ENCODE data around the gene PPM1B. TPM values are rescaled to one million over a fixed set of nuclear protein-coding genes. Genes with fewer than 3 reads are reported as not detected.
"Not testable (repeated sequence)": the region's sequence is repeated elsewhere in the genome, so short reads cannot be mapped to it uniquely, and the experiment has no call there.

PPM1B gene
- polyA plus RNA-seq, 3 donors from 2014 or later: 32.1 to 61.3 (median 40.0) TPM

GRCh38 chr2:44169155-44169898, 652 bp downstream of the PPM1B start:
- Mint-ChIP-seq H3K27me3 (ENCODE audit: low read depth in 3 of 3) (peaks cover 8 to 21% (median 17%) of the 10 kb centered on the region in 3 donors), H3K4me3 (peak overlapping the region; percentile 94 to 100 (median 99)), H3K4me1 (peaks cover 43 to 57% of the 10 kb centered on the region in 2 donors), H3K27ac (peak overlapping the region; percentile 94 to 100 (median 98)), H3K36me3 (peaks cover 0 to 4% (median 0%) of the 10 kb centered on the region in 3 donors), H3K9me3 (no peaks in the 10 kb centered on the region)
- peak; percentile 55 to 62 (median 59) for DNase-seq

- Mint-ChIP-seq H3K27ac (peak overlapping the region; percentile 94 to 99 (median 98)), H3K9me3 (no peaks in the 10 kb centered on the region), H3K4me3 (peak overlapping the region; percentile 94 to 99 (median 97)), H3K27me3 (ENCODE audit: low read depth in 3 of 3) (peaks cover 8 to 21% (median 17%) of the 10 kb centered on the region in 3 donors), H3K36me3 (peaks cover 0 to 4% (median 0%) of the 10 kb centered on the region in 3 donors), H3K4me1 (peaks cover 52 to 67% of the 10 kb centered on the region in 2 donors)
- no peak for DNase-seq
Observed at GRCh38 chr2:44170311-44170717, 1.6 kb downstream of the PPM1B start.

GRCh38 chr2:44171018-44171417, 2.3 kb downstream of the PPM1B start:
- peak overlapping the region; percentile 61 to 96 (median 84) for H3K27ac Mint-ChIP-seq
- peaks cover 8 to 21% (median 17%) of the 10 kb centered on the region in 3 donors for H3K27me3 Mint-ChIP-seq (ENCODE audit: low read depth in 3 of 3)
- peaks cover 0 to 4% (median 0%) of the 10 kb centered on the region in 3 donors for H3K36me3 Mint-ChIP-seq
- H3K9me3 Mint-ChIP-seq: no peaks in the 10 kb centered on the region
- peaks cover 59 to 74% of the 10 kb centered on the region in 2 donors for H3K4me1 Mint-ChIP-seq
- H3K4me3 Mint-ChIP-seq: peak overlapping the region; percentile 94 to 99 (median 97)
- DNase-seq: no peak

DNA sequence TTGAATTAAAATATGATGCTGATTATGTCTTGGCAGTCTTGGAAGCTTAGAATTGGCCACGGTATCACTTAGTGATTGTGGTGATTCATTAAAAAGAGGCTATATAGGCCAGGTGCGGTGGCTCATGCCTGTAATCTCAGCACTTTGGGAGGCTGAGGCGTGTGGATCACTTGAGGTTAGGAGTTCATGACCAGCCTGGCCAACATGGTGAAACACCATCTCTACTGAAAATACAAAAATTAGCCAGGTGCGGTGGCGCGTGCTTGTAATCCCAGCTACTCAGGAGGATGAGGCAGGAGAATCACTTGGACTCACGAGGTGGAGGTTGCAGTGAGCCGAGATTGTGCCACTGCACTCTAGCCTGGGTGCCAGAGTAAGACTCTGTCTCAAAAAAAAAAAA, 2.8 kb downstream of the PPM1B start:
- Mint-ChIP-seq H3K27me3 (ENCODE audit: low read depth in 3 of 3) (peaks cover 8 to 21% (median 17%) of the 10 kb centered on the region in 3 donors), H3K27ac (peak overlapping the region in 5 of 6 donors; percentile 42 to 94 (median 80)), H3K4me3 (peak overlapping the region; percentile 94 to 99 (median 97)), H3K4me1 (peaks cover 64 to 79% of the 10 kb centered on the region in 2 donors)
- not testable (repeated sequence) for H3K9me3 Mint-ChIP-seq, H3K36me3 Mint-ChIP-seq, DNase-seq

- H3K4me1 Mint-ChIP-seq: peaks cover 70 to 84% of the 10 kb centered on the region in 2 donors
- no peak for DNase-seq
- H3K27ac Mint-ChIP-seq: peak overlapping the region in 2 of 6 donors; percentile 9 to 57
- no peaks in the 10 kb centered on the region for H3K9me3 Mint-ChIP-seq
- H3K4me3 Mint-ChIP-seq: peak overlapping the region; percentile 7 to 61 (median 42)
- H3K27me3 Mint-ChIP-seq (ENCODE audit: low read depth in 3 of 3): peaks cover 8 to 19% (median 16%) of the 10 kb centered on the region in 3 donors
- peaks cover 0 to 4% (median 0%) of the 10 kb centered on the region in 3 donors for H3K36me3 Mint-ChIP-seq
Observed at GRCh38 chr2:44172576-44172975, 3.9 kb downstream of the PPM1B start.

DNA sequence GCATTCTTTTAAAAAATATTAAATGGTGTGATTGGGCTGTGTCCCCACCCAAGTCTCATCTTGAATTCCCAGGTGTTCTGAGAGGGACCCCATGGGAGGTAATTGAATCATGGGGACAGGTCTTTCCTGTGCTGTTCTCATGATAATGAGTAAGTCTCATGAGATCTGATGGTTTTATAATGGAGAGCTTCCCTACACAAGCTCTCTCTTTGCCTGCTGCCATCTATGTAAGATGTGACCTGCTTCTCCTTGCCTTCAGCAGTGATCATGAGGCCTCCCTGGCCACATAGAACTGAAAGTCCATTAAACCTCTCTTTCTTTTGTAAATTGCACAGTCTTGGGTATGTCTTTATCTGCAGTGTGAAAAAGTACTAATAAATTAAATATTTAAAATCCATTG, 10.3 kb downstream of the PPM1B start:
- DNase-seq: no peak
- Mint-ChIP-seq H3K27ac (no peak overlapping the region), H3K36me3 (no peaks in the 10 kb centered on the region), H3K4me1 (peaks cover 69 to 88% of the 10 kb centered on the region in 2 donors), H3K4me3 (peak overlapping the region in 1 of 5 donors; percentile 40), H3K27me3 (ENCODE audit: low read depth in 3 of 3) (peaks cover 0 to 3% (median 1%) of the 10 kb centered on the region in 3 donors), H3K9me3 (no peaks in the 10 kb centered on the region)

DNA sequence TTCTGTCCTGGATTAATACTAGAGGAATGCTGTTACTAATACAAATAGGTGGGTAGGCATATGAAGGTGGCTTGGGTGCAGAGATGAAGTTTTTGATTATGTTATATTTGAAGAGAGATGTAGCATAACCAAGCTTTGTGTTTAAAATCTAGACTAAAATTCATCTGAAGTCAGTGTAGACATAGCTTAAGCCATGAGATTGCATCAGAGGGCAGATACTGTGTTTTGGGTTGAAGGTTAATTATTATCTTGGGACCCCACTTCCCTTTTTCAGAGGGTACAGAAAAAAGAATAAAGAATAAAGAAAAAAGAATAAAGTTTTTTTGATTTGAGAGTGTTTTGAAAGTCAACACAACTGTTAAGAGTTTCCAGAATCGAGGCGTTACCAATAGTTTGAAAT, 13.0 kb downstream of the PPM1B start:
- Mint-ChIP-seq H3K36me3 (no peaks in the 10 kb centered on the region), H3K4me3 (peak overlapping the region in 1 of 5 donors; percentile 8), H3K9me3 (no peaks in the 10 kb centered on the region), H3K27ac (peak overlapping the region; percentile 13 to 95 (median 38)), H3K27me3 (ENCODE audit: low read depth in 3 of 3) (peaks cover 1 to 4% (median 2%) of the 10 kb centered on the region in 3 donors), H3K4me1 (peaks cover 68 to 88% of the 10 kb centered on the region in 2 donors)
- no peak for DNase-seq

- peaks cover 1 to 4% (median 2%) of the 10 kb centered on the region in 3 donors for H3K27me3 Mint-ChIP-seq (ENCODE audit: low read depth in 3 of 3)
- H3K27ac Mint-ChIP-seq: peak overlapping the region; percentile 93 to 98 (median 96)
- H3K4me1 Mint-ChIP-seq: peaks cover 79 to 94% of the 10 kb centered on the region in 2 donors
- no peaks in the 10 kb centered on the region for H3K9me3 Mint-ChIP-seq
- peak overlapping the region; percentile 50 to 77 (median 73) for H3K4me3 Mint-ChIP-seq
- peak; percentile 65 to 75 (median 71) for DNase-seq
- no peaks in the 10 kb centered on the region for H3K36me3 Mint-ChIP-seq
Observed at GRCh38 chr2:44184106-44184505, 15.4 kb downstream of the PPM1B start.

GRCh38 chr2:44186810-44187209, 18.1 kb downstream of the PPM1B start:
- peaks cover 1 to 5% (median 4%) of the 10 kb centered on the region in 3 donors for H3K27me3 Mint-ChIP-seq (ENCODE audit: low read depth in 3 of 3)
- H3K4me1 Mint-ChIP-seq: peaks cover 83 to 96% of the 10 kb centered on the region in 2 donors
- no peak for DNase-seq
- H3K27ac Mint-ChIP-seq: peak overlapping the region; percentile 15 to 95 (median 76)
- H3K4me3 Mint-ChIP-seq: peak overlapping the region in 3 of 5 donors; percentile 1 to 39 (median 18)
- H3K36me3 Mint-ChIP-seq: no peaks in the 10 kb centered on the region
- no peaks in the 10 kb centered on the region for H3K9me3 Mint-ChIP-seq

- no peaks in the 10 kb centered on the region for H3K36me3 Mint-ChIP-seq
- H3K4me3 Mint-ChIP-seq: no peak overlapping the region
- H3K27me3 Mint-ChIP-seq (ENCODE audit: low read depth in 3 of 3): peaks cover 1 to 5% (median 4%) of the 10 kb centered on the region in 3 donors
- DNase-seq: no peak
- H3K27ac Mint-ChIP-seq: peak overlapping the region; percentile 55 to 95 (median 76)
- H3K4me1 Mint-ChIP-seq: peaks cover 86 to 99% of the 10 kb centered on the region in 2 donors
- H3K9me3 Mint-ChIP-seq: no peaks in the 10 kb centered on the region
Observed at GRCh38 chr2:44187251-44187650, 18.6 kb downstream of the PPM1B start.

GRCh38 chr2:44188696-44189095, 20.0 kb downstream of the PPM1B start:
- no peak for DNase-seq
- Mint-ChIP-seq H3K9me3 (no peaks in the 10 kb centered on the region), H3K4me3 (peak overlapping the region in 1 of 5 donors; percentile 28), H3K4me1 (peaks cover 82 to 94% of the 10 kb centered on the region in 2 donors), H3K27me3 (ENCODE audit: low read depth in 3 of 3) (peaks cover 1 to 8% (median 3%) of the 10 kb centered on the region in 3 donors), H3K27ac (peak overlapping the region in 4 of 6 donors; percentile 13 to 81 (median 54)), H3K36me3 (no peaks in the 10 kb centered on the region)

- H3K36me3 Mint-ChIP-seq: no peaks in the 10 kb centered on the region
Observed at GRCh38 chr2:44189104-44189503, 20.4 kb downstream of the PPM1B start.

DNA sequence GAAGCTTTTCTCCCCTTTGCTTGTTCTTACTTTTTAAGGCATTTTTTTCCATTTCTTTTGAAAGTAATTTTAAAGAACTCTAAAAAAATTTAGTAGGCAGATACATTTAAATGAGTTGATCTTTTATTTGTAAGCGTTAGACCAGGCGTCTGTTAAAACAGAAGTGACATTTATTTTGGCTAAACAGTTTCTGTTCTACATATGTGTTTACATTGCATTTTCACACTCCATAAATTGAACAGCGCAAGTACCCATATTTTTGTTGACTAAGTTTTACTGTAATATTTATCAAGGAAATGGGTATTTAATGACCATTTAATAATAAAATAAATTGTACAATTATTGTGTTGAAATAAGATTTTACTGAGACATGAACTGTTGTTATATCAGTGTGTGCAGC, 21.9 kb downstream of the PPM1B start:
- Mint-ChIP-seq H3K27ac (peak overlapping the region in 2 of 6 donors; percentile 6 to 16), H3K36me3 (no peaks in the 10 kb centered on the region), H3K4me1 (peaks cover 69 to 86% of the 10 kb centered on the region in 2 donors), H3K27me3 (ENCODE audit: low read depth in 3 of 3) (peaks cover 0 to 7% (median 0%) of the 10 kb centered on the region in 3 donors), H3K4me3 (peak overlapping the region in 2 of 5 donors; percentile 3 to 70), H3K9me3 (no peaks in the 10 kb centered on the region)
- no peak for DNase-seq

More at GRCh38 chr2:44189104-44189503, 20.4 kb downstream of the PPM1B start:
- no peaks in the 10 kb centered on the region for H3K9me3 Mint-ChIP-seq
- H3K4me1 Mint-ChIP-seq: peaks cover 80 to 94% of the 10 kb centered on the region in 2 donors
- H3K27ac Mint-ChIP-seq: peak overlapping the region in 3 of 6 donors; percentile 42 to 81 (median 65)
- no peak for DNase-seq
- H3K4me3 Mint-ChIP-seq: peak overlapping the region in 2 of 5 donors; percentile 28 to 37
- peaks cover 0 to 7% (median 1%) of the 10 kb centered on the region in 3 donors for H3K27me3 Mint-ChIP-seq (ENCODE audit: low read depth in 3 of 3)

- DNase-seq: no peak
- H3K27me3 Mint-ChIP-seq (ENCODE audit: low read depth in 3 of 3): peaks cover 0 to 7% (median 0%) of the 10 kb centered on the region in 3 donors
- H3K36me3 Mint-ChIP-seq: no peaks in the 10 kb centered on the region
- H3K4me3 Mint-ChIP-seq: peak overlapping the region; percentile 7 to 57 (median 22)
- peak overlapping the region; percentile 20 to 80 (median 48) for H3K27ac Mint-ChIP-seq
- peaks cover 70 to 86% of the 10 kb centered on the region in 2 donors for H3K4me1 Mint-ChIP-seq
- no peaks in the 10 kb centered on the region for H3K9me3 Mint-ChIP-seq
Observed at GRCh38 chr2:44191739-44192138, 23.1 kb downstream of the PPM1B start.

All from immature natural killer cell (primary cell).